ENCODE data around the gene ZNF700. TPM values are rescaled to one million over a fixed set of nuclear protein-coding genes. Genes with fewer than 3 reads are reported as not detected.
"Not testable (repeated sequence)": the region's sequence is repeated elsewhere in the genome, so short reads cannot be mapped to it uniquely, and the experiment has no call there.

Gene ZNF700
- total and polyA plus RNA-seq, 3 donors from 2014 or later, result 9.0 to 26.1 (median 22.0) TPM

- Histone ChIP-seq H3K27ac (no peak overlapping the region), H3K4me3 (peak overlapping the region; percentile 61 to 79)
Observed at GRCh38 chr19:11989112-11989456, 64.2 kb downstream of the ZNF700 start.

GRCh38 chr19:11991921-11992320 lies 67.0 kb downstream of the ZNF700 start:
- H3K36me3 ChIP-seq (ENCODE audit: low read depth, missing control alignments); H3K4me3 ChIP-seq; DNase-seq; H3K9me3 ChIP-seq; H3K27me3 ChIP-seq; H3K27ac ChIP-seq; H3K4me1 ChIP-seq; intact Hi-C loops (cut with DNase I; ENCODE audit: low total_unique reads): not testable (repeated sequence)
- 75 to 85% methylated on average over 4 of the region's 4 CpGs for WGBS, 2 donors

More at GRCh38 chr19:11989112-11989456, 64.2 kb downstream of the ZNF700 start:
- Histone ChIP-seq H3K4me1 (no peaks in the 10 kb centered on the region), H3K9me3 (no peaks in the 10 kb centered on the region), H3K27me3 (no peaks in the 10 kb centered on the region), H3K36me3 (ENCODE audit: low read depth, missing control alignments) (no peaks in the 10 kb centered on the region)
- TF ChIP-seq POLR2A (IDR thresholded peaks at IDR 0.05) (no peak), CTCF (IDR thresholded peaks at IDR 0.05) (no peak)
- no peak for DNase-seq
- WGBS, 2 donors, result 48 to 53% methylated on average over 9 of the region's 9 CpGs
- intact Hi-C loops (cut with DNase I; ENCODE audit: low total_unique reads), result loop anchor here (10.0 kb wide), 1 partner anchor 64 kb away; the partner anchor contains the start of gene ZNF700

GRCh38 chr19:11995174-11995573 lies 70.3 kb downstream of the ZNF700 start:
- Histone ChIP-seq H3K9me3 (no peaks in the 10 kb centered on the region), H3K27me3 (no peaks in the 10 kb centered on the region), H3K36me3 (ENCODE audit: low read depth, missing control alignments) (no peaks in the 10 kb centered on the region), H3K4me3 (no peak overlapping the region), H3K4me1 (no peaks in the 10 kb centered on the region), H3K27ac (no peak overlapping the region)
- no peak for TF ChIP-seq POLR2A (IDR thresholded peaks at IDR 0.05)
- no peak for TF ChIP-seq CTCF (IDR thresholded peaks at IDR 0.05)
- no peak for DNase-seq
- WGBS, 2 donors, result 87 to 88% methylated on average over 1 of the region's 1 CpG
- intact Hi-C loops (cut with DNase I; ENCODE audit: low total_unique reads), result no loop called here

Small RNA genes within 50 kb of the gene (small RNA-seq; reads per million reads assigned to genes)
- gene RNA5SP464, result 0 reads per million in 2 donors

Other genes starting within 250 kb of the ZNF700 start
- gene ZNF823, start 186.2 kb upstream of the ZNF700 start, total RNA-seq, result 1 to 10 TPM; 2.1 to 5.2 TPM
- 1.6 TPM for gene ZNF823, start 186.2 kb upstream of the ZNF700 start, polyA plus RNA-seq (ENCODE audit: insufficient read depth, low read depth, low replicate concordance)
- gene ZNF441, start 158.1 kb upstream of the ZNF700 start, total RNA-seq, result 10 to 100 TPM; 11.6 to 13.8 TPM
- gene ZNF441, start 158.1 kb upstream of the ZNF700 start, polyA plus RNA-seq (ENCODE audit: insufficient read depth, low read depth, low replicate concordance), result 2.4 TPM
- gene ZNF491, start 126.6 kb upstream of the ZNF700 start, total RNA-seq, result 1 to 10 TPM in 1 of 2 donors, under 1 TPM in 1; 0.62 to 2.6 TPM
- 1.2 TPM for gene ZNF491, start 126.6 kb upstream of the ZNF700 start, polyA plus RNA-seq (ENCODE audit: insufficient read depth, low read depth, low replicate concordance)
- gene ZNF440, start 110.8 kb upstream of the ZNF700 start, total RNA-seq, result 10 to 100 TPM; 14.1 to 16.7 TPM
- gene ZNF440, start 110.8 kb upstream of the ZNF700 start, polyA plus RNA-seq (ENCODE audit: insufficient read depth, low read depth, low replicate concordance), result 11.3 TPM
- 10 to 100 TPM; 17.1 to 20.1 TPM for gene ZNF439, start 76.4 kb upstream of the ZNF700 start, total RNA-seq
- gene ZNF439, start 76.4 kb upstream of the ZNF700 start, polyA plus RNA-seq (ENCODE audit: insufficient read depth, low read depth, low replicate concordance), result 5.9 TPM
- 10 to 100 TPM; 31.7 to 39.8 TPM for gene ZNF69, start 37.3 kb upstream of the ZNF700 start, total RNA-seq
- 2.5 TPM for gene ZNF69, start 37.3 kb upstream of the ZNF700 start, polyA plus RNA-seq (ENCODE audit: insufficient read depth, low read depth, low replicate concordance)
- 1 to 10 TPM; 5.0 to 7.9 TPM for gene ZNF763, start 39.9 kb downstream of the ZNF700 start, total RNA-seq
- gene ZNF763, start 39.9 kb downstream of the ZNF700 start, polyA plus RNA-seq (ENCODE audit: insufficient read depth, low read depth, low replicate concordance), result 7.6 TPM
- gene ZNF433, start 110.6 kb downstream of the ZNF700 start, total RNA-seq, result 10 to 100 TPM; 26.1 to 43.4 TPM
- 46.6 TPM for gene ZNF433, start 110.6 kb downstream of the ZNF700 start, polyA plus RNA-seq (ENCODE audit: insufficient read depth, low read depth, low replicate concordance)
- 1 to 10 TPM in 1 of 2 donors, under 1 TPM in 1; 0.31 to 1.1 TPM for gene ZNF878, start 127.9 kb downstream of the ZNF700 start, total RNA-seq
- 0.54 TPM for gene ZNF878, start 127.9 kb downstream of the ZNF700 start, polyA plus RNA-seq (ENCODE audit: insufficient read depth, low read depth, low replicate concordance)
- 10 to 100 TPM; 15.7 to 18.0 TPM for gene ZNF844, start 139.6 kb downstream of the ZNF700 start, total RNA-seq
- 10.3 TPM for gene ZNF844, start 139.6 kb downstream of the ZNF700 start, polyA plus RNA-seq (ENCODE audit: insufficient read depth, low read depth, low replicate concordance)
- 1 to 10 TPM; 7.5 to 8.9 TPM for gene ZNF20, start 215.2 kb downstream of the ZNF700 start, total RNA-seq
- 10.9 TPM for gene ZNF20, start 215.2 kb downstream of the ZNF700 start, polyA plus RNA-seq (ENCODE audit: insufficient read depth, low read depth, low replicate concordance)
- 1 to 10 TPM; 6.5 to 8.2 TPM for gene ZNF625, start 231.6 kb downstream of the ZNF700 start, total RNA-seq
- gene ZNF625, start 231.6 kb downstream of the ZNF700 start, polyA plus RNA-seq (ENCODE audit: insufficient read depth, low read depth, low replicate concordance), result 1.4 TPM
- 10 to 100 TPM; 14.6 to 18.7 TPM for gene ZNF136, start 238.0 kb downstream of the ZNF700 start, total RNA-seq
- gene ZNF136, start 238.0 kb downstream of the ZNF700 start, polyA plus RNA-seq (ENCODE audit: insufficient read depth, low read depth, low replicate concordance), result 7.9 TPM